A549 (cell line): ENCODE results near the gene CD96. TPM values are rescaled to one million over a fixed set of nuclear protein-coding genes. Genes with fewer than 3 reads are reported as not detected.

Experiments
- ATAC-seq, 2 experiments: fragments of 200-7000 bp in 1 of 2; fragments of >200 bp in 1 of 2; cut with Nextera tagmentation in 1 of 2; cut with Tn5 transposase in 1 of 2; 3 replicates each; pipeline versions ENCODE4 v1.8.0 to v1.9.1; 2018 to 2020; ENCODE audit warnings: mild to moderate bottlenecking in 1 of 2, moderate library complexity in 1 of 2
- CTCF ChIA-PET: fragments of 300-600 bp; sonication (Branson Sonifier 250); formaldehyde crosslinking; extraction: SDS; loops from one replicate; lab custom pipeline; 2021; ENCODE audit warnings: antibody characterized with exemption, inconsistent platforms; lab: Yijun Ruan, JAX
- POLR2A ChIA-PET: fragments of 350-600 bp; formaldehyde crosslinking; extraction: SDS; loops from one replicate; lab custom pipeline; 2021; ENCODE audit warnings: antibody characterized with exemption, inconsistent platforms; lab: Yijun Ruan, JAX
- DNase-seq, 2 experiments: peaks; one replicate each; pipeline versions ENCODE4 v3.0.0 to v3.0.0-alpha.2; 2011 to 2016; ENCODE audit warnings: low read depth in 1 of 2, low spot score in 1 of 2
- FAIRE-seq: peaks from 2 replicates; lab custom pipeline; 2011; peaks lifted over from hg19 to GRCh38; lab: Jason Lieb, UNC
- H3K27ac ChIP-seq, 2 experiments: fragments of >200 bp; sonication (Bioruptor Twin); formaldehyde crosslinking; 3 replicates each; pipeline ENCODE4 v1.5.1; 2016 to 2017
- H3K4me1 ChIP-seq: fragments of >200 bp; sonication (Bioruptor Twin); formaldehyde crosslinking; 3 replicates; pipeline ENCODE4 v1.6.1; 2016
- H3K4me2 ChIP-seq: fragments of >200 bp; sonication (Bioruptor Twin); formaldehyde crosslinking; 3 replicates; pipeline ENCODE4 v1.6.1; 2016
- H3K4me3 ChIP-seq: fragments of >200 bp; sonication (Bioruptor Twin); formaldehyde crosslinking; 3 replicates; pipeline ENCODE4 v1.5.1; 2016
- H3K9me3 ChIP-seq: fragments of >200 bp; sonication (Bioruptor Twin); formaldehyde crosslinking; 3 replicates; pipeline ENCODE4 v1.6.1; 2016
- CEBPB ChIP-seq, 2 experiments: fragments of >200 bp in 1 of 2; sonication (Bioruptor Twin) in 1 of 2; formaldehyde crosslinking in 1 of 2; IDR thresholded peaks; 2 replicates each; pipeline ENCODE4 v1.6.1; 2012 to 2016
- CHD2 ChIP-seq: fragments of 150-350 bp; IDR thresholded peaks from 2 replicates; pipeline ENCODE4 v1.6.1; 2014; ENCODE audit warnings: low read length; ENCODE audit not compliant: partially characterized antibody
- CHD4 ChIP-seq: fragments of 200-600 bp; sonication (generic); IDR thresholded peaks from 2 replicates; pipeline ENCODE4 v1.6.1; 2016; ENCODE audit warnings: antibody characterized with exemption, mild to moderate bottlenecking, borderline replicate concordance
- ESRRA ChIP-seq: fragments of 150-350 bp; IDR thresholded peaks from 2 replicates; pipeline ENCODE4 v1.6.1; 2014; ENCODE audit warnings: mild to moderate bottlenecking, low read length, borderline replicate concordance
- FOSL2 ChIP-seq, 2 experiments: fragments of 450-650 bp in 1 of 2; fragments of >200 bp in 1 of 2; sonication (Bioruptor Twin) in 1 of 2; formaldehyde crosslinking; IDR thresholded peaks; 2 replicates each; pipeline versions ENCODE4 v1.5.0 to v1.6.1; 2016 to 2020; ENCODE audit warnings: mild to moderate bottlenecking in 1 of 2, moderate library complexity in 1 of 2
- FOXS1 ChIP-seq: fragments of 250-450 bp; sonication (Bioruptor Pico); IDR thresholded peaks from 2 replicates; pipeline ENCODE4 v1.5.0; 2020; ENCODE audit warnings: mild to moderate bottlenecking, moderate library complexity
- GATA3 ChIP-seq: IDR thresholded peaks from 2 replicates; pipeline ENCODE4 v1.6.1; 2012; ENCODE audit warnings: borderline replicate concordance
- HDAC2 ChIP-seq: fragments of 200-600 bp; sonication (generic); IDR thresholded peaks from 2 replicates; pipeline ENCODE4 v1.6.1; 2016
- JUN ChIP-seq, 2 experiments: fragments of >200 bp; sonication (Bioruptor Twin); formaldehyde crosslinking; IDR thresholded peaks; 2 replicates in 1 of 2; 3 replicates in 1 of 2; pipeline ENCODE4 v1.6.1; 2016 to 2017
- JUNB ChIP-seq: fragments of >200 bp; sonication (Bioruptor Twin); formaldehyde crosslinking; IDR thresholded peaks from 2 replicates; pipeline ENCODE4 v1.6.1; 2016
- MAFK ChIP-seq: fragments of 450-650 bp; IDR thresholded peaks from 2 replicates; pipeline ENCODE4 v1.6.1; 2014; ENCODE audit not compliant: partially characterized antibody
- MYC ChIP-seq: IDR thresholded peaks from 2 replicates; pipeline ENCODE4 v1.6.1; 2012; ENCODE audit warnings: mild to moderate bottlenecking, inconsistent platforms, low read length, improper control_type of control experiment, borderline replicate concordance
- RAD21 ChIP-seq, 2 experiments: fragments of >200 bp in 1 of 2; sonication (Bioruptor Twin) in 1 of 2; formaldehyde crosslinking in 1 of 2; IDR thresholded peaks in 1 of 2; conservative IDR thresholded peaks in 1 of 2; 2 replicates in 1 of 2; 3 replicates in 1 of 2; pipeline ENCODE4 v1.6.1; 2012 to 2018; ENCODE audit warnings: inconsistent platforms in 1 of 2
- RNF2 ChIP-seq: fragments of 200-600 bp; sonication (generic); IDR thresholded peaks from 2 replicates; pipeline ENCODE4 v1.6.1; 2016; ENCODE audit warnings: low read depth, mild to moderate bottlenecking, antibody characterized with exemption, moderate library complexity, borderline replicate concordance
- SREBF2 ChIP-seq: fragments of 450-650 bp; IDR thresholded peaks from 2 replicates; pipeline ENCODE4 v1.6.1; 2014; ENCODE audit warnings: mild to moderate bottlenecking, moderate library complexity
- TFCP2L1 ChIP-seq: fragments of 250-450 bp; sonication (Bioruptor Pico); IDR thresholded peaks from 2 replicates; pipeline ENCODE4 v1.5.0; 2021; ENCODE audit warnings: mild to moderate bottlenecking
- ZNF302 ChIP-seq: fragments of 250-450 bp; sonication (Bioruptor Pico); IDR thresholded peaks from 2 replicates; pipeline ENCODE4 v1.9.0; 2021; ENCODE audit warnings: inconsistent platforms, mild to moderate bottlenecking, moderate library complexity
- WGBS: methylation state at CpG from one replicate; pipeline ENCODE4 v1.1.6; 2017; ENCODE audit errors: missing lambda C conversion rate; 5-methylcytosine and 5-hydroxymethylcytosine counted together
- polyA plus RNA-seq, 4 experiments: library from polyadenylated mRNA; depleted of rRNA in 3 of 4; stranded (reverse); fragments of >200 nt; fragmentation: RNase III in 1 of 4; extraction: RNeasy Plus Mini Kit Qiagen cat#74134 plus additional on column Dnase treatment in 1 of 4; gene quantifications; 2 replicates in 3 of 4; 3 replicates in 1 of 4; pipeline ENCODE4 v1.2.3, GENCODE V29; 2011 to 2017
- TF ChIP-seq, protein P1 (sequence below): fragments of >200 bp; sonication (Bioruptor Twin); formaldehyde crosslinking; IDR thresholded peaks from 3 replicates; pipeline ENCODE4 v1.5.1; 2016
- TF ChIP-seq, protein P2 (sequence below): IDR thresholded peaks from 2 replicates; pipeline ENCODE4 v1.6.1; 2012
- TF ChIP-seq, protein P3 (sequence below): IDR thresholded peaks from 2 replicates; pipeline ENCODE4 v1.6.1; 2012
- TF ChIP-seq, protein P4 (sequence below): IDR thresholded peaks from 2 replicates; pipeline ENCODE4 v1.6.1; 2012; ENCODE audit warnings: low read depth, borderline replicate concordance
- TF ChIP-seq, protein P5 (sequence below): fragments of >200 bp; sonication (Bioruptor Twin); formaldehyde crosslinking; IDR thresholded peaks from 2 replicates; pipeline ENCODE4 v1.6.1; 2016

CD96 gene
- polyA plus RNA-seq, 2 of the 4 experiments (the other 2 are of a cell fraction): not detected

DNA sequence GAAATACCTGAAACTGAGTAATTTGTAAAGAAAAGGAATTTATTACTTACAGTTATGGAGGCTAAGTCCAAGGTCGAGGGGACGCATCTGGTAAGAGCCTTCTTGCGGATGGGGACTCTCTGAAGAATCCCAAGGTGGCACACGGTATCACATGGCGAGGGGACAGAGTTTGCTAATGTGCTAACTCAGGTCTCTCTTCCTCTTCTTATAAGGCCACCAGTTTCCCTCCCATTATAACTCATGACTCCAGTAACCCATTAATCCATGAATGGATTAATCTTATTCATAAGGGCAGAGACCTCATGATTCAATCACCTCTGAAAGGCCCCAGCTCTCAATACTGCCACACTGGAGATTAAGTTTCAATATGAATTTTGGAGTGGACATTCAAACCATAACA is 37.5 kb downstream of the CD96 start:
- Histone ChIP-seq H3K4me3 (no peak overlapping the region), H3K4me2 (no peak overlapping the region), H3K9me3 (peaks cover 5% of the 10 kb centered on the region; the same call in 1 of the 3 replicates), H3K4me1 (peaks cover 61% of the 10 kb centered on the region), H3K27ac (peak overlapping the region; percentile 74 to 82; a peak in 4 of 6 replicates)
- POLR2A ChIA-PET: no interaction called here
- DNase-seq: no peak
- FAIRE-seq: no peak
- WGBS: 89% methylated on average over 5 of the region's 5 CpGs
- no peak for TF ChIP-seq MAFK
- TF ChIP-seq, protein P1, sequence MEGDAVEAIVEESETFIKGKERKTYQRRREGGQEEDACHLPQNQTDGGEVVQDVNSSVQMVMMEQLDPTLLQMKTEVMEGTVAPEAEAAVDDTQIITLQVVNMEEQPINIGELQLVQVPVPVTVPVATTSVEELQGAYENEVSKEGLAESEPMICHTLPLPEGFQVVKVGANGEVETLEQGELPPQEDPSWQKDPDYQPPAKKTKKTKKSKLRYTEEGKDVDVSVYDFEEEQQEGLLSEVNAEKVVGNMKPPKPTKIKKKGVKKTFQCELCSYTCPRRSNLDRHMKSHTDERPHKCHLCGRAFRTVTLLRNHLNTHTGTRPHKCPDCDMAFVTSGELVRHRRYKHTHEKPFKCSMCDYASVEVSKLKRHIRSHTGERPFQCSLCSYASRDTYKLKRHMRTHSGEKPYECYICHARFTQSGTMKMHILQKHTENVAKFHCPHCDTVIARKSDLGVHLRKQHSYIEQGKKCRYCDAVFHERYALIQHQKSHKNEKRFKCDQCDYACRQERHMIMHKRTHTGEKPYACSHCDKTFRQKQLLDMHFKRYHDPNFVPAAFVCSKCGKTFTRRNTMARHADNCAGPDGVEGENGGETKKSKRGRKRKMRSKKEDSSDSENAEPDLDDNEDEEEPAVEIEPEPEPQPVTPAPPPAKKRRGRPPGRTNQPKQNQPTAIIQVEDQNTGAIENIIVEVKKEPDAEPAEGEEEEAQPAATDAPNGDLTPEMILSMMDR: no peak
- TF ChIP-seq, protein P2, sequence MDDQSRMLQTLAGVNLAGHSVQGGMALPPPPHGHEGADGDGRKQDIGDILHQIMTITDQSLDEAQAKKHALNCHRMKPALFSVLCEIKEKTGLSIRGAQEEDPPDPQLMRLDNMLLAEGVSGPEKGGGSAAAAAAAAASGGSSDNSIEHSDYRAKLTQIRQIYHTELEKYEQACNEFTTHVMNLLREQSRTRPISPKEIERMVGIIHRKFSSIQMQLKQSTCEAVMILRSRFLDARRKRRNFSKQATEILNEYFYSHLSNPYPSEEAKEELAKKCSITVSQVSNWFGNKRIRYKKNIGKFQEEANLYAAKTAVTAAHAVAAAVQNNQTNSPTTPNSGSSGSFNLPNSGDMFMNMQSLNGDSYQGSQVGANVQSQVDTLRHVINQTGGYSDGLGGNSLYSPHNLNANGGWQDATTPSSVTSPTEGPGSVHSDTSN: no peak
- CTCF ChIA-PET: interaction anchor here (1.6 to 6.4 kb wide), 6 partner anchors 15 to 136 kb away, joined by 4 to 112 read pairs (median 22); partner anchors contain the start of gene ZBED2
- ATAC-seq: no peak

DNA sequence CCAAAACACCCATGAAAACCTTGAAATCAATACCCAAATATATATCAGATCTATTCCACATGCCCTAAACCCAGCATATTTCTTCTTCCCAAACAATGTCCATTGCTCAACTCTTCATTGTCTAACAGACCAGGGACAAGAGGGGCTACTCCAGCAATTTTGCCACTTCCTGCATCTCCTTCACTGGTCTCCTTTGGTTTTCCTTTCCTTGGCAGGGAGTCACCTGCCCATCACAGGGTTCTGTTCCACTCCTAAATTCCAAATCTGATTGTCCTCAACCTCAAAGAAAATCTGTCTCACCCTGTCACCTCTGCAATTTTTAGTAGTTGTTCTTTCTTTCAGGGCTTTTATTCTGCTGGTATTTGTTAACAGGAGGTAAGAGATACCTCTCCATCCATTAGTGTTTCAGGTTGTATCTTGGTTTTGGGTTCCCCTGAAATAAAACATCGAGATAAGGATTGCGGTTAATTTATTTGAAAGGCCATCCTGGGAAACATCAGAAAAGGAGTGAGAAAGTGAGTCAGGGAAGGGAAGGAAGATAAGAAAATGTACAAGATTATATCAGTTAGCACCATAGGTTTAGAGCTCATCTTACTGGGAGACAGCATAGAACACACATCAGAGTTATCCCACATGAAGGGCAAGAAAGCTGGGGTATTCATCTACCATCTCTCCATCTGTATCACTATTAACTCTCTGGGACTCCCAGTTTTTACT is 39.6 kb downstream of the CD96 start:
- ATAC-seq (no peak), FAIRE-seq (no peak), DNase-seq (no peak)
- Histone ChIP-seq H3K4me2 (peak overlapping the region; percentile 51), H3K4me1 (peaks cover 81% of the 10 kb centered on the region), H3K4me3 (no peak overlapping the region), H3K27ac (peak overlapping the region; percentile 74 to 82), H3K9me3 (peaks cover 8% of the 10 kb centered on the region; the same call in 2 of the 3 replicates)
- TF ChIP-seq RNF2 (no peak), RAD21 (conservative IDR thresholded peaks at IDR 0.05 in 1 of 2, IDR thresholded peaks at IDR 0.05 in 1 of 2) (no peak), FOXS1 (CRISPR knock-in tag) (no peak), ZNF302 (CRISPR knock-in tag) (no peak), HDAC2 (no peak), SREBF2 (no peak), FOSL2 (IDR thresholded peaks at IDR 0.05) (no peak), FOSL2 (CRISPR knock-in tag; IDR thresholded peaks at IDR 0.05) (no peak), CHD2 (no peak)
- TF ChIP-seq, protein P3, sequence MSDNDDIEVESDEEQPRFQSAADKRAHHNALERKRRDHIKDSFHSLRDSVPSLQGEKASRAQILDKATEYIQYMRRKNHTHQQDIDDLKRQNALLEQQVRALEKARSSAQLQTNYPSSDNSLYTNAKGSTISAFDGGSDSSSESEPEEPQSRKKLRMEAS: no peak
- TF ChIP-seq, protein P4, sequence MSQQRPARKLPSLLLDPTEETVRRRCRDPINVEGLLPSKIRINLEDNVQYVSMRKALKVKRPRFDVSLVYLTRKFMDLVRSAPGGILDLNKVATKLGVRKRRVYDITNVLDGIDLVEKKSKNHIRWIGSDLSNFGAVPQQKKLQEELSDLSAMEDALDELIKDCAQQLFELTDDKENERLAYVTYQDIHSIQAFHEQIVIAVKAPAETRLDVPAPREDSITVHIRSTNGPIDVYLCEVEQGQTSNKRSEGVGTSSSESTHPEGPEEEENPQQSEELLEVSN: no peak
- POLR2A ChIA-PET: no interaction called here
- CTCF ChIA-PET: interaction anchor here (0.5 to 2.9 kb wide), 4 partner anchors 87 to 135 kb away, joined by 4 to 12 read pairs (median 9); no protein-coding TSS in a partner anchor
- WGBS: 35% methylated on average over 2 of the region's 2 CpGs

DNA sequence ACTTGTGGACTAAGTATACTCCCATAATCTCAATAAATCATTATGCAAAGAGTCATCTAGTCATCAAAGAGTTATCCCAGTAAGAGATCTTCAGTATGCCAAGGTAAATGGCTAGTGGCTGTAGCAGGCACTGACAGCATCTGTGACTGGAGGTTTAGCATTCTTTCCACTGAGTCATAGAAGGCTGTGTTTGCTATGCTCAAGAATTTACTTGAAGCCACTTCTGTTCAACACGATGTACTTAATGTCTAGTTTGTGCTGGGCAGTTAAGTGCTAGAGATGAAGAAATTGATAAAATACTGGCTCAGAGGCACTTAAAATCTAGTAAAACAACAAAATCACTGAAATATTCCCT is 40.1 kb downstream of the CD96 start:
- peak; percentile 95 for FAIRE-seq
- ATAC-seq: peak; percentile 77 to 91
- ChIA-PET POLR2A (no interaction called here), CTCF (interaction anchor here (1.9 to 2.9 kb wide), 3 partner anchors 86 to 134 kb away, joined by 8 to 12 read pairs (median 10); no protein-coding TSS in a partner anchor)
- Histone ChIP-seq H3K9me3 (peaks cover 13% of the 10 kb centered on the region; the same call in 2 of the 3 replicates), H3K27ac (peak overlapping the region; percentile 82 to 84), H3K4me2 (peak overlapping the region; percentile 51), H3K4me1 (peaks cover 85% of the 10 kb centered on the region), H3K4me3 (no peak overlapping the region)
- DNase-seq: peak; percentile 82 to 84
- WGBS: 0% methylated on average over 1 of the region's 1 CpG
- TF ChIP-seq, protein P3: peak; percentile 73
- TF ChIP-seq GATA3 (peak; percentile 95), FOSL2 (IDR thresholded peaks at IDR 0.05) (peak; percentile 81), FOSL2 (CRISPR knock-in tag; IDR thresholded peaks at IDR 0.05) (peak; percentile 84), CEBPB (IDR thresholded peaks at IDR 0.05) (peak in 1 of 2 experiments; percentile 55; a peak in 2 of 4 replicates), JUNB (peak; percentile 89), SREBF2 (no peak), ESRRA (no peak), CHD4 (no peak), JUN (IDR thresholded peaks at IDR 0.05) (peak; percentile 31 to 70; a peak in 2 of 5 replicates), RAD21 (conservative IDR thresholded peaks at IDR 0.05 in 1 of 2, IDR thresholded peaks at IDR 0.05 in 1 of 2) (peak; percentile 21 to 23; a peak in 2 of 5 replicates), MYC (no peak), TFCP2L1 (CRISPR knock-in tag) (no peak), HDAC2 (no peak)
- TF ChIP-seq, protein P2: peak; percentile 47; the same call in 1 of the 2 replicates
- TF ChIP-seq, protein P5, sequence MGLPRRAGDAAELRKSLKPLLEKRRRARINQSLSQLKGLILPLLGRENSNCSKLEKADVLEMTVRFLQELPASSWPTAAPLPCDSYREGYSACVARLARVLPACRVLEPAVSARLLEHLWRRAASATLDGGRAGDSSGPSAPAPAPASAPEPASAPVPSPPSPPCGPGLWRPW: no peak
- TF ChIP-seq, protein P1: no peak
